Activated effector memory CD4-positive, alpha-beta T cell treated with anti-CD3 and anti-CD28 coated beads, Interleukin-2, amount 50 U/mL, for 16 hours (primary cell): ENCODE data around the gene GRIP2.

Experiments used
- DNase-seq: peaks from one replicate; pipeline ENCODE4 v3.0.0-alpha.2; 2020

Gene GRIP2

GRCh38 chr3:14463330-14464140 is 76.6 kb downstream of the GRIP2 start:
- no peak for DNase-seq

- no peak for DNase-seq
Measured at GRCh38 chr3:14462738-14463137, 77.4 kb downstream of the GRIP2 start.

GRCh38 chr3:14461748-14462324 is 78.3 kb downstream of the GRIP2 start:
- DNase-seq = peak; percentile 76

GRCh38 chr3:14461006-14461747 is 79.0 kb downstream of the GRIP2 start:
- no peak for DNase-seq

- no peak for DNase-seq
Measured at GRCh38 chr3:14460342-14461005, 79.7 kb downstream of the GRIP2 start.

GRCh38 chr3:14459787-14460186 is 80.4 kb downstream of the GRIP2 start:
- DNase-seq = no peak

- DNase-seq = no peak
Measured at GRCh38 chr3:14459384-14459783, 80.8 kb downstream of the GRIP2 start.

GRCh38 chr3:14458434-14459275 is 81.5 kb downstream of the GRIP2 start:
- no peak for DNase-seq

GRCh38 chr3:14457999-14458398 is 82.1 kb downstream of the GRIP2 start:
- DNase-seq = no peak

GRCh38 chr3:14457481-14457880 is 82.7 kb downstream of the GRIP2 start:
- DNase-seq = no peak

GRCh38 chr3:14456794-14457193 is 83.3 kb downstream of the GRIP2 start:
- DNase-seq = no peak

GRCh38 chr3:14455571-14456317 is 84.4 kb downstream of the GRIP2 start:
- no peak for DNase-seq

- no peak for DNase-seq
Measured at GRCh38 chr3:14454639-14455310, 85.4 kb downstream of the GRIP2 start.

- DNase-seq = no peak
Measured at GRCh38 chr3:14453876-14454638, 86.1 kb downstream of the GRIP2 start.

GRCh38 chr3:14452740-14453710 is 87.1 kb downstream of the GRIP2 start:
- no peak for DNase-seq

GRCh38 chr3:14451844-14452739 is 88.0 kb downstream of the GRIP2 start:
- no peak for DNase-seq

GRCh38 chr3:14450922-14451606 is 89.1 kb downstream of the GRIP2 start:
- DNase-seq = no peak
